Parathyroid adenoma (tissue), 2 donors: ENCODE measurements around the gene ZNF787.

Experiments
- H2AFZ ChIP-seq: fragments of 300-600 bp; sonication (generic); one replicate; pipeline ENCODE4 v1.7.0; 2017; ENCODE audit warnings: antibody characterized with exemption, mild to moderate bottlenecking
- H3K27ac ChIP-seq: fragments of 300-600 bp; sonication (generic); one replicate; pipeline ENCODE4 v1.7.0; 2017
- H3K27me3 ChIP-seq: fragments of 300-600 bp; sonication (generic); one replicate; pipeline ENCODE4 v1.7.0; 2017; ENCODE audit warnings: low read length; ENCODE audit not compliant: control insufficient read depth, insufficient read depth
- H3K36me3 ChIP-seq: fragments of 300-600 bp; sonication (generic); one replicate; pipeline ENCODE4 v1.7.0; 2017; ENCODE audit warnings: low read length; ENCODE audit not compliant: control insufficient read depth, insufficient read depth
- H3K4me1 ChIP-seq: fragments of 300-600 bp; sonication (generic); one replicate; pipeline ENCODE4 v1.7.0; 2017; ENCODE audit warnings: control low read depth
- H3K4me2 ChIP-seq: fragments of 300-600 bp; sonication (generic); one replicate; pipeline ENCODE4 v1.7.0; 2017; ENCODE audit warnings: low read length
- H3K4me3 ChIP-seq: fragments of 300-600 bp; sonication (generic); one replicate; pipeline ENCODE4 v1.7.0; 2017; ENCODE audit warnings: low read depth, low read length
- H3K79me2 ChIP-seq: fragments of 300-600 bp; sonication (generic); one replicate; pipeline ENCODE4 v1.7.0; 2017; ENCODE audit warnings: control low read depth
- H3K9ac ChIP-seq: fragments of 300-600 bp; sonication (generic); one replicate; pipeline ENCODE4 v1.7.0; 2017; ENCODE audit warnings: mild to moderate bottlenecking
- H3K9me3 ChIP-seq: fragments of 300-600 bp; sonication (generic); one replicate; pipeline ENCODE4 v1.7.0; 2017; ENCODE audit warnings: low read length; ENCODE audit not compliant: control insufficient read depth
- TF ChIP-seq, protein P1 (sequence below): fragments of 300-600 bp; sonication (generic); IDR thresholded peaks from one replicate; pipeline ENCODE4 v1.7.0; 2017; ENCODE audit warnings: antibody characterized with exemption, mild to moderate bottlenecking
- donor health status: primary hyperparathyroidism.

The ZNF787 gene

DNA sequence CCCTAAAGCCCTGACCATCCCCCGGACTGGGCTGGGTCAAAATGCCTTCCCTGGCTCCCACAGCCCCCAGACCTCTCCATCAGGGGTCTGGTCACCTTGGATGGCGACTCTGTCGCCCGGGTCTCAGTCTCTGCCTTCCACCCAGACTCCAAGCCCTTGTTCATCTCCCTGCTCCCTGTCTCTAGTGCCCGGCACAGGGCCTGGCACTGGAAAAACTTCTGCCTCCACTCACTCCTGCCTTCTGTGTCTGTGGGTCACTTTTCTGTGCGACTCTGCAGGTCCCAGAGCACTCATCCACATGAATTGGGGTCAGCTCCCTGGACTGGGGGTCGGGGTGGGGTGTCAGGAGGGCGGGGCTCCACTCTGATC is 1.1 kb downstream of the ZNF787 start:
- H3K4me1 ChIP-seq: peaks cover 10% of the 10 kb centered on the region
- no peaks in the 10 kb centered on the region for H3K27me3 ChIP-seq
- H3K9ac ChIP-seq: peak overlapping the region; percentile 69
- peak overlapping the region; percentile 81 for H3K4me2 ChIP-seq
- H3K4me3 ChIP-seq: peak overlapping the region; percentile 84
- H2AFZ ChIP-seq: peak overlapping the region; percentile 60
- peak overlapping the region; percentile 91 for H3K27ac ChIP-seq
- TF ChIP-seq, protein P1, sequence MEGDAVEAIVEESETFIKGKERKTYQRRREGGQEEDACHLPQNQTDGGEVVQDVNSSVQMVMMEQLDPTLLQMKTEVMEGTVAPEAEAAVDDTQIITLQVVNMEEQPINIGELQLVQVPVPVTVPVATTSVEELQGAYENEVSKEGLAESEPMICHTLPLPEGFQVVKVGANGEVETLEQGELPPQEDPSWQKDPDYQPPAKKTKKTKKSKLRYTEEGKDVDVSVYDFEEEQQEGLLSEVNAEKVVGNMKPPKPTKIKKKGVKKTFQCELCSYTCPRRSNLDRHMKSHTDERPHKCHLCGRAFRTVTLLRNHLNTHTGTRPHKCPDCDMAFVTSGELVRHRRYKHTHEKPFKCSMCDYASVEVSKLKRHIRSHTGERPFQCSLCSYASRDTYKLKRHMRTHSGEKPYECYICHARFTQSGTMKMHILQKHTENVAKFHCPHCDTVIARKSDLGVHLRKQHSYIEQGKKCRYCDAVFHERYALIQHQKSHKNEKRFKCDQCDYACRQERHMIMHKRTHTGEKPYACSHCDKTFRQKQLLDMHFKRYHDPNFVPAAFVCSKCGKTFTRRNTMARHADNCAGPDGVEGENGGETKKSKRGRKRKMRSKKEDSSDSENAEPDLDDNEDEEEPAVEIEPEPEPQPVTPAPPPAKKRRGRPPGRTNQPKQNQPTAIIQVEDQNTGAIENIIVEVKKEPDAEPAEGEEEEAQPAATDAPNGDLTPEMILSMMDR: no peak
- no peaks in the 10 kb centered on the region for H3K9me3 ChIP-seq
- no peaks in the 10 kb centered on the region for H3K36me3 ChIP-seq
- H3K79me2 ChIP-seq: peaks cover 44% of the 10 kb centered on the region

DNA sequence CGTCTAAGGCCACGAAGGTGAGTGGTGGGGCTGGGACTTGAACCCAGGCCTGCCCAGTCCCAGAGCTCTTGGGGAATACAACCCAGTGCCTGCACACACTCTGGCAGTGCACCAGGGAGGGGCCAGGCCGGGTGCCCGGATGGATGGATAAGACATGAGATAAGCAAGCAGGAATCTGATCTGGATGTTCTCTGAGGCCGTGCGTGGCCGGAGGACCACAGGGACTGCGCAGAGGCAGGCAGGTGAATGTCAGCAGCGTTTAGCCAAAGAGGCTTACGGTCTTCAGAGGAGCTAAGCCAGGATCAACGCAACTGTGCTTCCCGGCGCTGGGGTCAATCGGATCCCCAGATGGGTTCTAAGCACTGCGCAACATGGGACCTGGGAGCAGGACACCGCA is 1.5 kb downstream of the ZNF787 start:
- peak overlapping the region; percentile 84 for H3K4me3 ChIP-seq
- H3K79me2 ChIP-seq: peaks cover 48% of the 10 kb centered on the region
- peak overlapping the region; percentile 91 for H3K27ac ChIP-seq
- peak overlapping the region; percentile 81 for H3K4me2 ChIP-seq
- TF ChIP-seq, protein P1: no peak
- no peaks in the 10 kb centered on the region for H3K36me3 ChIP-seq
- peaks cover 14% of the 10 kb centered on the region for H3K4me1 ChIP-seq
- H3K27me3 ChIP-seq: no peaks in the 10 kb centered on the region
- H2AFZ ChIP-seq: no peak overlapping the region
- no peaks in the 10 kb centered on the region for H3K9me3 ChIP-seq
- H3K9ac ChIP-seq: no peak overlapping the region

DNA sequence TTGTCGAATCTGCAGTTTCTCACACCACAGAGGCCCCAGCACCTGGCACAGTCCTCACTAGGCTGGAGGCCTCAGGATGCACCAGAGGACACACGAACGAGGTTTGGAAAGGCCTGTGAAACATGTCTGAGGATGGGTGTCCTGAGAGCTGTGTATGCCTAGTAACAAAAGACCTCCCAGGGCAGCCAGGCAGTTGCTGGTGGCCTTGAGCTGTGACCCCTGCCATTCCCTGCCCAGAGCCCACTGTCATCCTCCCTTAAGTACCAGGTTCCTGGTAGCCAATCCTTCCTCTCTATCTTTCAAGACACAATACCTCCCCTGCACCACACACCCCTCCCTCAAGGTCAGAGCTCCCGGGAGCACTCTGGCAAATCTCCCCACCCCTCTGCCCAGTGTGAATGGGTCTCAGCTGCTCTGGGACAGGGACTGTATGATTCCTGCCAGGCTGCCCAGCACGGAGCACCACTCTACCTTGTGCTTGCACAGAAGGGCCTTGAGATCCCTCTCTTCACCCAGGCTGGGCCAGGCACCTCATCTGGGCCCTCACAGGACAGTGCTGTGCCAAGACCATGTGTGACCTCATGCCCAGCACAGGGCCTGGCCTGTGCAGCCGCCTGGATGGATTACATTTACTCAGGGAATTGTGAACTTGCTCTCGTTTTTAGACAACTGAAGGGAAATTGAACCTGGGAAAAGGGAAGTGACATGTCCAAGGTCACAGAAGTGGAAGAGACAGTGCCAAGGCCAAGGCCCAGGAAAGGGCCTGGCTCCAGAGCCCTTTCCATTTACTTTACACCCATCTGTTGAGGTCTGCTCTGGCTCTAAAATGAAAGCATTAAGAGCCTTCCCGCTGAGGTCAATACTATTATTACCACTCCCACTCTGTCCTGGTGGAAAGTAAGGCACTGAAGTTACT is 2.2 kb downstream of the ZNF787 start:
- peaks cover 54% of the 10 kb centered on the region for H3K79me2 ChIP-seq
- no peaks in the 10 kb centered on the region for H3K36me3 ChIP-seq
- H3K27me3 ChIP-seq: no peaks in the 10 kb centered on the region
- no peak overlapping the region for H3K9ac ChIP-seq
- H3K9me3 ChIP-seq: no peaks in the 10 kb centered on the region
- peaks cover 20% of the 10 kb centered on the region for H3K4me1 ChIP-seq
- peak overlapping the region; percentile 84 for H3K4me3 ChIP-seq
- TF ChIP-seq, protein P1: no peak
- H3K27ac ChIP-seq: peak overlapping the region; percentile 91
- H3K4me2 ChIP-seq: peak overlapping the region; percentile 81
- H2AFZ ChIP-seq: no peak overlapping the region

DNA sequence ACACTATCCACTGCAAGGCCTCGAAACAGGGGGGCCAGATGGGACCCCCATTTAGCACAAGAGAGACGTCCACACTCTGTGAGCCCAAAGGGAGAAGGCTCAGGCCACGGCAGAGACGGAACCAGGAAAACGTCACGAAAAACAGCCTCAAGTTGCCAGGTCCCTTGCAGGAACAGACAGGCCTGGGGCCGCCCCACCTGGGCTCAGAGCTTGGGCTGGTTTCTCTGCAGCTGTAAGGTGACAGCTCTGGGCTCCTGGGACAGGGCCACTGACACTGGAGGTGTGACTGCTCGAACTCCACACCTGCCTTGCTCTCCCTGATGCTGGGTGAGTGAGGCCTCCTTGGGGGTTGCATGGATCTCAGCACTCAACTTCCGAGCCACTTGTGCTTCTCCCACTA is 3.2 kb downstream of the ZNF787 start:
- Histone ChIP-seq H3K27me3 (no peaks in the 10 kb centered on the region), H3K9me3 (no peaks in the 10 kb centered on the region), H3K4me2 (no peak overlapping the region), H3K4me1 (peaks cover 24% of the 10 kb centered on the region), H3K4me3 (no peak overlapping the region), H3K79me2 (peaks cover 65% of the 10 kb centered on the region), H3K27ac (no peak overlapping the region), H2AFZ (no peak overlapping the region), H3K9ac (no peak overlapping the region), H3K36me3 (no peaks in the 10 kb centered on the region)
- TF ChIP-seq, protein P1: no peak
